GM08714 (cell line): ENCODE data around the gene IRF2.
"Not testable (repeated sequence)": the region's sequence is repeated elsewhere in the genome, so short reads cannot be mapped to it uniquely, and the experiment has no call there.

ENCODE experiments used
- H3K4me3 ChIP-seq: fragments of 200-500 bp; sonication (Bioruptor generic); 2 replicates; pipeline ENCODE4 v1.5.1; 2014; ENCODE audit warnings: mild to moderate bottlenecking, low read length, inconsistent platforms
- ZNF274 ChIP-seq: IDR thresholded peaks from 2 replicates; pipeline ENCODE4 v1.6.1; 2012; ENCODE audit warnings: mild to moderate bottlenecking, low read depth, low read length

The IRF2 gene

GRCh38 chr4:184347251-184348239, 126.8 kb downstream of the IRF2 start:
- TF ChIP-seq ZNF274: no peak
- peak overlapping the region; percentile 93; the same call in 1 of the 2 replicates for H3K4me3 ChIP-seq

GRCh38 chr4:184346682-184347081, 127.7 kb downstream of the IRF2 start:
- peak overlapping the region; percentile 35; the same call in 1 of the 2 replicates for H3K4me3 ChIP-seq
- no peak for TF ChIP-seq ZNF274

- not testable (repeated sequence) for H3K4me3 ChIP-seq
Measured at GRCh38 chr4:184346273-184346672, 128.1 kb downstream of the IRF2 start.

GRCh38 chr4:184345573-184345922, 128.8 kb downstream of the IRF2 start:
- TF ChIP-seq ZNF274: no peak
- H3K4me3 ChIP-seq: no peak overlapping the region

GRCh38 chr4:184344899-184345572, 129.3 kb downstream of the IRF2 start:
- no peak overlapping the region for H3K4me3 ChIP-seq
- no peak for TF ChIP-seq ZNF274

DNA sequence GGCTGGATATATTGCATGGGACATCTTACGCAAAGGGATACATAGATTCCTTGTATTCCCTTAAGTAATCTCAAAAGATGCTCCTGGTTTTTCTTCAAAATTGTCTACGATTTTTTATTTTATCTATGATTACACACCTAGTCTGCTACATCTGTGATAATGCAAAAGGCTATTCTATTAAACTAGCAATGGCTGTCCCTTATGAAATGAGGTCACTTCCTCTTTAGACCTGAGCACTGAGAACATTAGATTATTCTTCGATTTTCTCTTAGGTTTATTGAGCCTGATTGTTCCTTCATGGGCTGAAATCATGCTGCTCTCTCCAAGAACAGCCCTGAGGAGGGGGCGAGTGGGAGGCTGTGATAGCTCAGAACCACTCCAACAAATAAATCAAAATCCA, 129.9 kb downstream of the IRF2 start:
- H3K4me3 ChIP-seq: no peak overlapping the region
- no peak for TF ChIP-seq ZNF274

- peak overlapping the region; percentile 31; the same call in 1 of the 2 replicates for H3K4me3 ChIP-seq
- TF ChIP-seq ZNF274: no peak
Measured at GRCh38 chr4:184343502-184344177, 130.7 kb downstream of the IRF2 start.

DNA sequence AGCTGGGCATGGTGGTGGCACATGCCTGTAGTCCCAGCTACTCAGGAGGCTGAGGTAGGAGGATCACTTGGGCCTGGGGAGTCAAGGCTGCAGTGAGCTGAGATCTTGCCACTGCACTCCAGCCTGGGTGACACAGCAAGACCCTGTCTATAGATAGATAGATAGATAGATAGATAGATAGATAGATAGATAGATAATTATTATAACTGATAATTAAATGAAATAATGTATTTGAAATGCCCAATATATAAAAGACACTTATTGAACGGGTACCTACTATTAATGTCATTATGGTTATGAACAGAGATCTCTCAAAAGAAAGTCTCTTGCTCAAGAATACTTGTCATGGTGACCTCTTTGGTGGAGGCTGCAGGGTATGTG, 131.5 kb downstream of the IRF2 start:
- H3K4me3 ChIP-seq: not testable (repeated sequence)

DNA sequence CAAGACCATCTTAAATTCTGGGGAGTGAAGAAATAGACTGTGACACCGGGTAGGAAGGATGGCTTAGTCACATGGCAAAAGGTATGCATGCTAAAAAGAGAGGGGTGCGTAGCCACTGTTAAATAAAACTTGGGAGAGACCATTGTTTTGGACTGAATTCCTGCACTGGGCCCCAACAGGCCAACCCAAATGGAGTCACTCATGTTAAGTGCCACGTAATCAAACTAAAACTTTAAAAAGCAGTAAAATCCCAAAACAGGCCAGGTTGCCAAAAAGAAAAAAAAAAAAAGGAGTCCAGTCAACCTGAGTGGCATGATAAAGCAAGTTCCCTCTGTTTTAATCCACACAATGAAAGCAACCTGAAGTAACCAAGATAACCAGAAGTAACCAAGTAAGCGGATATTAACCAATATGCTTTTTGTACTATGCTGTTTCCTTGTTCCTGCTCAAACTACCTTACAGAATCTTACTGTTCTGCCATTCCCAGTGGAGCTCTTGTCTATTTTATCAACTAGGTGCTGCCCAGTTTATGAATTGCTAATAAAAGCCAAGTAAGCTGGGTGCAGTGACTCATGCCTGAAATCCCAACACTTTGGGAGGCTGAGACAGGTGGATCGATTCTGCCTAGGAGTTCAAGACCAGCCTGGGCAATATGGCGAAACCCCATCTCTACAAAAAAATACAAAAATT, 132.0 kb downstream of the IRF2 start:
- no peak overlapping the region for H3K4me3 ChIP-seq
- no peak for TF ChIP-seq ZNF274

DNA sequence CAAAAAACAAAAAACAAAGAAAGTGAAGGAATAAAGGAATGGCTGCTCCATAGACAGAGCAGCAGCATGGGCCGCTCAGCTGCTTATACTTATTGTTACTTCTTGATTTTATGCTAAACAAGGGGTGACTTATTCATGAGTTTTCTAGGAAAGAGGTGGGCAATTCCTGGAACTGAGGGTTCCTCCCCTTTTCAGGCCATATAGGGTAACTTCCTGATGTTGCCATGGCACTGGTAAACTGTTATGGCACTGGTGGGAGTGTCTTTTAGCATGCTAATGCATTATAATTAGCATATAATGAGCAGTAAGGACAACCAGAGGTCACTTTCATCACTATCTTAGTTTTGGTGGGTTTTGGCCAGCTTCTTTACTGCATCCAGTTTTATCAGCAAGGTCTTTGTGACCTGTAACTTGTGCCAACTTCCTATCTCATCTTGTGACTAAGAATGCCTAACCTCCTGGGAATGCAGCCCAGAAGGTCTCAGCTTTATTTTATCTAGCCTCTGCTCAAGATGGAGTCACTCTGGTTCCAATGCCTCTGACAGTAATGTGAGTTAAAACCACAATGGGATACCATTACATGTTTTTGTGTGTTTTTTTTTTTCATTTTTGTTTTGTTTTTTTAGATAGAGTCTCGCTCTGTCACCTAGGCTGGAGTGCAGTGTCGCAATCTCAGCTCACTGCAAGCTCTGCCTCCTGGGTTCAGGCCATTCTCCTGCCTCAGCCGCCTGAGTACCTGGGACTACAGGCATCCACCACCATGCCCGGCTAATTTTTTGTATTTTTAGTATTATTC, 134.8 kb downstream of the IRF2 start:
- not testable (repeated sequence) for H3K4me3 ChIP-seq

GRCh38 chr4:184337907-184338306, 136.4 kb downstream of the IRF2 start:
- no peak overlapping the region for H3K4me3 ChIP-seq
- TF ChIP-seq ZNF274: no peak
